HG02870 (cell line): Measurements from ENCODE around the gene SIK1.
"Not testable (repeated sequence)": the region's sequence is repeated elsewhere in the genome, so short reads cannot be mapped to it uniquely, and the experiment has no call there.

Experiments used
- ATAC-seq: cut with Tn5 transposase; IDR thresholded peaks from one replicate; pipeline ENCODE4 v1.9.1; 2021; ENCODE audit warnings: mild to moderate bottlenecking, moderate library complexity; ENCODE audit not compliant: unreplicated experiment

Gene SIK1

DNA sequence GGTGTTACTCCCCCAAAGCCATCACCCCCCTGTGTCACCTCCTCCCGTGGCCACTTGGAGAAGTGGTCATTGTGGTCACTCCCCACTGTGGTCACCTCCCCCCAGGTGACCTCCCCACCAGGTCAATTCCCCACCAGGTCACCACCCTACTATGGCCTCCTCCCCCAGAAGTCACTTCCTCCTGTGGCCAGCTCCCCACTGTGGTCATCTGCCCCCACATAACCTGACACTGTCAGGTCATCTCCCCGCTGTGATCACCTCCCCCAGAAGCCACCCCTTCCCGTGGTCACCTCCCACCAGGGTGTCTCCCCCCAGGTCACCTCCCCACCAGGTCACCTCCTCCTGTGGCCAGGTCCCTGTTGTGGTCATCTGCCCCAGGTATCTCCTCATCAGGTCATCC is 28.9 kb downstream of the SIK1 start:
- not testable (repeated sequence) for ATAC-seq

DNA sequence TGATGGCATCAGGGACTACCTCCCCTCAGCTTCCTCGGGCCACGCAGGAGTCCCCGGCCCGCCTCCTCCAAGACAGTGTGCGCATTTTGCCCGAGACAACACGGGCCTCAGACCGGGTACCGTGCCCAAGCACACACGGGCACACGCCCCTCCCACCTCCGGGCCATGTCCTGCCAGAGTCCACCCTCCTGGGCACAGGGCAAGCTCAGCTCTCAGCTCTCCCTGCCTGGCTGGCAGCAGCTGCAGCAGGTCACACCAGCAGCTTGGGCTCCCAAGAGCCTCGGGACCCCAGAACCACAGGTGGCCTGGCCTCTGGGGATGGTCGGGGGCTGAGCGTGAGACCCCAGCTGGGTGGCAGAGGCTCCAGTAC is 29.5 kb downstream of the SIK1 start:
- ATAC-seq: not testable (repeated sequence)

DNA sequence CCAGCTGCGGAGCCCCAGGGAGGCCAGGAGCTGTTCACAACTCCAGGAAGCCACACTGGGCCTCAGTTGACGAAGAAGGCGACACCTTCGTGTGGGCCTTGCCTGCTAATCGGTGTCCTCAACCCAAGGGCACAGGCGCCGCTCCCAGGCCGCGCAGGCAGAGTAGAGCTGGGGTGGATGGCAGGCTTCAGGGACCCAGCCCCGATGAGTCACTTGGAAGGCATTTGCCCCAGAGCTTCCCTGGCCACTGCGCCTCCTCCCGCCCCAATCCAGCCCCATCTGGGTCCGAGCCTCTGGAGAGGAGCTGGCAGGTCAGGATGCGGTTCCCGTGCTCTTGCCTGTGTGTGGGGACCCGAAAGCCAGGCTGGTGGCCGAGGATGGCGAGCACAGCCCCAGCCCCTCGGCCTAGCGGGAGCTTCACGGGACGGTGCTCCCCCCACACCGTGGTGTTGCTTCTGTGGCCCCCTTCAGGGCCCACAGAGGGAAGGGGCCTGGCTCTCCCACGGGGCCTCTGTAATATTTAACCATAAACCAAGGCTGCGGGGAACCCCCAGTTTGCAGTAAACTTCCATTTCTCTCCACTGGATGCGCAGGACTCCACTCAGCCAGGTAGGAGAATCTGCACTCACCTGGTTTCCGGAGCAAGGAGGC is 30.0 kb downstream of the SIK1 start:
- ATAC-seq: not testable (repeated sequence)

DNA sequence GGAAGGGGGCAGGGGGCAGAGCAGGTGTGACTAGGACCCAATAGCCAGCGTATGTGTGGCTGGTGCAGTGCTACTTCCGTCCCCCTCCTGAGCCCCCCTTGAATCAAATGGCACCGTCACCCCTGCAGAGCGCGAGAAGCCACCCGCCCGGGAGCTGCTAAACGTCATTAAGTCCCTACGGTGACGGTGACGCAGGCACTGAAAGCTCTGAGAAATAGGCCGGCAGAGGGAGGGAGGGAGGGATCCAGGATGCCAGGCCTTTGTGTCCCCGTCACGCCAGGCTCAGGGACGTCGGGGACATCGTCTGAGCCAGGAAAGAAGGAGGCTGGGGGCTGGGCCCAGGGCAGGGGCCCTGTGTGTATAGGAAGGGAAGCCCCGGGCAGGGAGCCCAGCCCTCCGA is 43.6 kb downstream of the SIK1 start:
- not testable (repeated sequence) for ATAC-seq

DNA sequence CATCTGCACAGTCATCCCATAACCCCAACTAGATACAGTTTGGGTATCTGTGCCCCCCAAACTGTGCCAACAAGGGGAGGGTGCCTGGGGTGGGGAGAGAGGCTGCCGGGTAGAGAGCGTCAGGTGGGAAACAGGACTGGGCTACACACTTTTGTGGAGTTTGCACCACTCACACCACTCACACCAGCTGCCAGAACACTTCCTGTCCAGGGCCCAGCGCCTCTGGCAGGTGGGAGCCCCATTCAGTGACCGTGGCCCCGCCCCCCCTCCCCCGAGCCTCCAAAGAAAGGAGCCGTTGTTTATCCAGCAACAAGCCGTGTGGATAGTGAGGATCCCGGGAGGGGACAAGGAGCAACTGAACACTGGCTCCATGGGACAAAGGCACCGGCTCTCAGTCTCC is 44.0 kb downstream of the SIK1 start:
- not testable (repeated sequence) for ATAC-seq

DNA sequence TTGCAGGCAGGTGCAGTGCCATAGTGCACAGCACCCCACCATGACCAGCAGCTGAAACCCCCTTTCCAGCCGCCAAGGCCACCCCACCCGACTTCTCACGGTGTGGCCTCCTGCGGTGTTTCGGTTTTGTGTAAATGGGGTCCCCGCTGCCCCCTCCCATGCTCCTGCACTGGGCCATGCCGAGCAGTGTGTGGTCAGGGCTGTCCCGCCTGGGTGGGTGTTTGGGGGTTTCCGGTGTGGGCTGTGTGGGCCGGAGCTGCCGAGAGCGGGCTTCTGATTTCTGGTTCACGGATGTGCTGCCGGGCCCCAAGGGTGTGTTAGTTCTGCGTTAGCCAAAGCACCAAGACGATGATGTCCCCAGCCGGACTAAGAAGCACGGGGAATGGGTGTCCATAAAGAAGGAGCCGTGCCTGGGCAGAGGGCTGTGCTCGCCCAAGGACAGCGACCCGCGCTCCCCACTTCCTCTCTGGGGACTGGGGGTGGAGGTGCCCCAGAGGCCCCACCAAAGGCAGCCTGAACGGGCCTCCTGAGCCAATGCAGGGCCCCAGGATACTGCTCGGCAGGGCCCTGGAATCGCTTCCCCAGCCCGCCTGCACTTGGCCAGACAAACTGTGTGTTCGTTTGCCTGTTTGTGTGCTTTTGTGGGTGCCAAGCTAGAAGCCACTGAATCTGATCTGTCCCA is 45.9 kb downstream of the SIK1 start:
- ATAC-seq: not testable (repeated sequence)

DNA sequence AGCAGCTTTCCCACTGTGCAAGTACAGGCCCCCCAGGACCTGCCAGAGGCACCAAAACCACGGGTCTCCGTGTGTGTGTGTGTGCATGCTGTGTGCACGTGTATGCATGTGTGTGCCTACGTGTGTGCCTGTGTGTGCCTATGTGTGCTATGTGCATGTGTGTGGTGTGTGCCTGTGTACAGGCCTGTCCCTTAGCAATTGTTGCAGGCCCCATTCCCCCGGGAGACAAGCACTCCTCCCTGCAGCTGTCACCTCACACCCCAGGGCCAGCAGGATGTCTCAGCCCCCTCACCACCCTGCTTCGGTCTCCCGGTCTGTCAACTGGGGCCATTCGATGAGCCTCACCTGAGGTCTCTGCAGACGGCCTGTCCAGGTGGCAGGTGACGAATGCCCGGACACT is 46.6 kb downstream of the SIK1 start:
- not testable (repeated sequence) for ATAC-seq

DNA sequence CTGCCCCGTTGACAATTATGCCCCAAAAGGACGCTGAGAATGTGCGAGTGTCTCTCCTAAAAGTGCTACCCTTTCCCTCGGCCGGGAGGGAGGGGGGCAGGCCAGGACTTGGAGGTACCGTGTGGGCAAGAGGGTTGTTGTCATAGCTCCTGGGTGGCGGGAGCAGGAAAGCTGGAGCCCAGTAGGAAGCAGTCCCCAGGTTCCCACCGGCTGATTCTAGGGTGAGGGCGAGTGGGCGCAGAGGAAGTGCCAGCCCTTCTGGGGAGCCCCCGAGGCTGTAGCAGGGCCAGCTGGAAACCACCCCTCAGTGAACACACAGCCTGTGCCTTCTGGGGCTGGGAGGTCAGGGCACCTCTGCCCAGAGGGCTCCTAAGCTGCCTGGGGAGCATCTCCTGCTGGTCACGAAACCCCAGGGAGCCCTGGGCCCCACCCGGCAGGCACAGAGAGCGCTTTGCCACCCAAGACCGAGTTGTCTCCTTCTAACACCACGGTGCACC is 47.3 kb downstream of the SIK1 start:
- ATAC-seq: not testable (repeated sequence)

DNA sequence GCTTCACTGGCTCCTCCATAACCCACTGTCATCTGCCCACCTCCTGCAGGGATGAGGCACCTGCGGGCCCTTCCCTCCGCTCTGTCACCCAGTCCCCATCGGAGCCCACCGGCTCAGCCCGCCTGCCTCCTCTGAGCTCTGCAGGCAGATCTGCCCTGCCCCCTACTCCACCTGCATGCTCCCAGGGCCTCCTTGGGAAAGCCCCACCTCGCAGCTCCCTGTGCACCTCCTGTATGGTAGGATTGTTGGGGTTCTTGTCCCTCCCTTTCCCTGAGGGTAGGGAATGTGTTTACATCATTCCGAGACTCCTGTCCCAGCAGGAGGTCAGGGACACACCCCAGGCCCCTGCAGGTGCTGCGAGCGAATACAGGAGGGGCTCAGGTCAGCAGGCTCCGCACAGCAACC is 50.5 kb downstream of the SIK1 start:
- ATAC-seq: no peak

DNA sequence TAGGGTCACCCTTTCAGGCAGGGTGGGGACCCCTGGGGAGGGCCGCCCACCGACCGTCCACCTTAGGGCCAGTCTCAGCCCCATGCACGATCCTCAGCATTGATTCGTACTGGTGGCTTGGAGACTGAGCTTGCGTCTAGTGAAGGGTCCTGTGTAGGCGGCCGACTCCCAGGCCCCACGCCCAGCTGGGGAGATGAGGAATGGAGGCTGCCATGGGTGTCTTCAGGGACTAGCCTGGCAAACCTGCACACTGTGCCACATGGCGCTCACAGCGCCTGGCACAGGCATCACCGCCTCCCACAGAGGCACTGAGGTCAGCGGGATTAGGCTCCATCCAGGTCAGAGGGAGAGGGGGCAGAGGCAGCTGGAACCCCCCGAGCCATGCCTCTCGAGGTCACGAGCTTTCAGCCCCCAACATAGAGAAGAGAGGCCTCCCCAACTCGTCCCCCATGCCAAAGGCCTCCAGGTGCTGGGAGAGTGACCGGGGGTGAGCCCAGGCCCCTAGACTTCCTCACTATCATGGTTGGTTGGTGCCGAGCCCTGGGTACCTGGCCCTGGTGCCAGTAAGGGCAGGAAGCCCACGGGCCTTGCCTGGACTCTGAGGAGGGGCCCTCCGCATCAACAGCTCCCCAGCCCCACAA is 51.0 kb downstream of the SIK1 start:
- ATAC-seq: no peak

DNA sequence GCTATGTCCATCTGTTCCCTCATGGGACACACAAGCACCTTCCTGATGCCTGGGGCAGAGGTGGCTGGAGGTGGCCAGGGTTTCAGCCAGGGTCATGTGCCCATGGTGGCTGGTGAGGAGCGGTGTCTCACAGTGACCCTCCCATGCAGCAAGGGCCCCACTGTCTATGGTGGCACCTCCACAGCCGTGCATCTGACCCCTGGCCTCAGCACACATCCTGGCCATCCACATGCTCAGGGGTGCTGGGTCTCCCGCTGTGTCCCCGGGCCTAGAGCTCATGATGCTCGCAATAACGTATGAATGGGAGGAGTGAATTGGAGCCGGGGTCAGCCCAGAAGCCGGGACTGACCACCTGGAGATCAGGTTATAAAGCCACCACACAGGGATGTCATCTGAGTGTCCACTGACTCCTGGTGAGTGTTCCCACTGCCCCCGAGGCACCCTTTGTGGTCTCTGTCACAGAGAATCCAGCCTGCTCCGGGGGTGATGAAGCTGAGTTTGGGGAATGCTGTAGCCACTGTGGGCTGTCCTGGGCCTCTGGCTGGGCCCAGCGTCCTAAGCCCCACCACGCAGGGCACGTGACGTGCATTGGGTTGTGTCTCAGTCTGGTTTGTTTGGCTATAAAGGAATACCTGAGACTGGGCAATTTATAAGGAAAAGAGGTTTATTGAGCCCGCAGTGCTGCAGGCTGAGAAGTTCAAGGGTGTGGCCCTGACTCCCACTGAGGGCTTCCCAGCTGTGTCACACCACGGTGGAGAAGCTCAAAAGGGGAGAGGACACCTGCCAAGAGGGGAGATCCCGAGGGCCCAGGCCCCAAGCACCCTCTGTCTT is 51.7 kb downstream of the SIK1 start:
- no peak for ATAC-seq

DNA sequence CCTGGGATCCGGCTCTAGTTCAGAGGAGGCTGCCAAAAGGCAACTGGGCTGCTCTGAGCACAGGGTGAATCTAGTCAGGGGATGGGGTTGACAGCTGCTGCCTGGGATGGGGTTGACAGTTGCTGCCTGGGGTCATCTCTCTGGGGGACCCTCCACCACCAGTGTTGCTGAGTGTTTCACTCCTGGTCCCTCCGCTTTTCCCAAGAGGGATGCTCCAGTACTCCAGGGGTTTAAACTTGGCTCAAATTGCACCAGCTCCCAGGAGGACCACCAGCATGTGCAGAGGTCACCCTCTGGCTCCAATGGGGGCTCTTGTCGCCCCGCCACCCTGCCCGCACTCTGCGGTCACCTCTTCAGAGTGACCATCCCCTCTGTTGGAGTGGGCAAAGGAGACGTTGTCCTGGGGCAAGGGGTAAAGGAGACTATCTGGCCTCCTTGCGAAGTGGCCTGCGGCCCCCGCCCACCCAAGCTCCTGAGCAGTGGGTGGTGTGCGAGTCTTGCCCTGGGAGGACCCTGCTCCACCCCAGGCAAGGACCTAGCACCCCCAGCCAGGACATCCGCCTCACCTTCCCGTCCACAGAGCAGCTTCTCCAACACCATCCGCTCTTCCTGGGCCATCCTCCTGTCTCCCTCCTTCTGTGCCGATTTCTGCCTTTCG is 52.6 kb downstream of the SIK1 start:
- ATAC-seq: no peak

DNA sequence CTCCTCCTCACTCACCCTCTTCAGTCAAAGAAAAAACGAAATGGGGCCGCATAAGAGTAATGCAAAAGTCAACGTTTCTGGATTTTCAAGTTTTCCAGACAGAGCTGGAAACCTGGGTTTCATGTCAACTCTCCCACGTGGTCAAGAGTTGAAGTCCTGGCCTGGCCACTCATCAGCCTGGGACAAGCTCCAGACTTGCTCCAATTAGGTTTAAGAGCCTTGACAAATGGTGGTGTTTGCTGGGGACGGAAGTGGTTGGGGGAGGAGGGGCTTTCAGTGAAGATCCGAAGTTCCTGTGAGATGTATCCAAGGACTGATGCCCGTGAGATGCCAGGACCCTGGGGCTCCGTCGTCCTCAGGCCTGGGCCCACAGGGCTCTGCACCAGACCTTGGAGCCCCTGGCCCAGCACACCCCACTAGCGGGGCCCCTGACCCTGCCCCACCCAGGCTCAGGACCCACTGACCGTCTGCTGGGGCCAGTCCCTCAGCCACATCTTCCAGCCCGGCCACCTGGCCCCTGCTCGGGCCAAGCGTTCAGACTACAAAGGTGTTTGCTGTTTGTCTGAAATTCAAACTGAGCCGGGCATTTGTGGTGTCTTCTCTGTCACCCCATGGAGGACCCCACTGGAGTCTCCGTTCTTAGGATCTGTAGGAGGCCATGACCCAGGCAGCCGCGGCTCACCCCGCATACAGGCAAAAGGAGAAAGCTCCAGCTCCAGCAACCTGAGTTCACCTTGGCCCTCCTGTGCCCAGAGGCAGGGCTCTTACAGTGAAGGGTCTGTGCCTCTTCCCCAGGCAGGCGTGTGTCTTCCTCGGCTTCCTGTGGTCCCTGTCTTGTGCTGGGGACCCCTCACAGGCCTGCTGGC is 53.3 kb downstream of the SIK1 start:
- ATAC-seq: no peak

DNA sequence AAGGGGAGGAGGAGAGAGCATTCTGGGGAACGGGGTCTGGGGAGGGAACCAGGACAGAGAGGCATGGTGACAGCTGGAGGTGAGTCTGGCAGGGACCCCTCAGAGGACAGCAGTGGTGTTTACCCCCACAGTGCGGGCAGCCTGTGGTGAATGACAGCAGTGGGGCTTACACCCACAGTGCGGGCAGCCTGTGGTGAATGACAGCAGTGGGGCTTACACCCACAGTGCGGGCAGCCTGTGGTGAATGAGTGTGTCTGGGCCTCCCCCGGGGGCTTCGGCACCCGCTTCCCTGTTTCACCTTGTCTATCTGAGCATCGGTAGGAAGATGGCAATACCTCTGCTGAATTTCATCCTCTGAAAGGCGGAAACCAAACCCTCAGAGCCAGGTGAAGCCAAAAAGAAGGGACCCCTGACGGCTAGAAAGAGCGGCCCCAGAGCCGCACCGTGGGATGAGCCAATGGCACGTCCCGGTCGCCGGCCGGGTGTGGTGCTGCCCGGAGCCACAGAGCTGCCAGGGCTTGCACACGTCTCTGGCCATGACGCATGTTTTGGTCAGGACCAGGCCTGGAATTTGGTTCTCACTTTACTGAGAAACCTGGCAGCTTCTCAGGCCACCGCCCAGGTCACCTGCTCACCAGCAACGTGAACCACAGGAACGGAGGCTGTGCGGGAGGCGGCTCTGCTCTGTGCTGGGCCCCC is 54.1 kb downstream of the SIK1 start:
- ATAC-seq: no peak

DNA sequence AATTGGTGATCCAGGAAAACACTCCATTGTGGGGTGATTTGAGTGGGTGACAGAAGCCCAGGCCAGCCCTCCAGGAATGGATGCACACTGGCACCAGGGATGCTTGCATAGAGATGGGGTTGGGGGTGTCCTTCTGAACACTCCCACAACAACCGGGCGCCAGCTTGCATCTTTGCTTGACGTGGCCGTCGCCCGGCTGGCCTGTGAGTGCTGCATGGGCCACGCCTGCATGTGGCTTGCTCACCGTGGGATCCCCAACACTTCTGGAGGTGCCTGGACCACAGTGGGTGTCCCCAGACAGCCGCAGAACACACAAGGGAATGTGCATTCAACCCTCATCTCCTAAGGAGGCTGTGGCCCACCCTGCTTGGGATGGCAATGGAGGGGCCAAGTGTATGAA is 55.1 kb downstream of the SIK1 start:
- no peak for ATAC-seq

DNA sequence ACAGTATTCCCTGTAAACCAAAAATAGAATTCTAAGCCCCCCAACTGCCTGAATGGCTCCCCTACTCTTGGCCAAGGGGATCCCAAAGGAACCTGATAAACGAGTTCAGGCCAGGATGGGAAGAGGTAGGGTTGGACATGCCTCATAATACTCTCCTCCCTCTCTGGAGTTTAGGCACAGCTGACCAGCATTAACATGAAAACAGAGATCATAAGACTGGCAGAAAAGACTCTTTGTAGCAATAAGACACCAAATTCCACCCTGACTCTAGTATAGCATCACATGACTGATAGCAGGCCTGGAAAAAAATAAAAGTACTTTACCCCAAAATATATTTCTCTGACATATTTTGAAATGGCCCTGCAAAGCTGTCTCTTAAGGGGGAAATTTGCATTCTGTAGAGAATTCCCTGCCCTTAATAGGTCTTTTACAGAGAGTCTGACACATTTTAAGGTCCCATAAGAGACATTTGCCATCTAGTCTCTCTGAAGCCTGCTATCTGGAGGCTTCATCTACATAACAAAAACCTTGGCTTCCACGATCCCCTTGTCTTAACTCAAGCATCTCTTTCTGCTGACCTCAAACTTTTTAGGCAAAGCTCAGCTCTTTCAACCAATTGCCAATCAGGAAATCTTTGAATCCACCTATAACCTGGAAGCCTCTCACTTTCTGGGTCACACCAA is 55.9 kb downstream of the SIK1 start:
- no peak for ATAC-seq

DNA sequence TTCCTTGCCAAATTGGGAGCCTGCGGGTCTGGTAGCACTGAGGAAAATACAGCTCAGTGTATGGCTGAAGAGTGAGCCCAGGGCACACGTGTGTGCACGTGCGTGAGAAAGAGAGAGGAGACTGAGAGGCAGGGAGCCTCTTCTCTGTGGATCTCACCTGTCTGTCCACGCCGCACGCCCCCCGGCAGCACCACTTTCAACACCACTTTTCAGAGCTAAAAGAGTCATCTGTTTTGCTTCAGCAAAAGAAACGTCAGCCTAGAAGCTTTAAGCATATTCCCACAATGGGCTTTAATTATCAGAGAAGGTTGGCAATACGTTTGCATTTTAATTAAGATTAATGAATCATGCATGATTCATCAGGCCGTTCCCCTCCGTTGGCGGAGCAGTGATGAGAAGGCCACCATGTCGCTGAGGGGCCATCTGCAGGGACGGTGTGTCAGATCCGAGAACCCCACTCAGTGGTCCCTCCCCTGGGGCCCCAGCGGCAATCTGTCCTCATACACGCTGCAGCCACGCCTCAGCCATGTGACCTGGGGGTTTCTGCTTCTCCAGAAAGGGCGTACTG is 56.8 kb downstream of the SIK1 start:
- ATAC-seq: no peak

DNA sequence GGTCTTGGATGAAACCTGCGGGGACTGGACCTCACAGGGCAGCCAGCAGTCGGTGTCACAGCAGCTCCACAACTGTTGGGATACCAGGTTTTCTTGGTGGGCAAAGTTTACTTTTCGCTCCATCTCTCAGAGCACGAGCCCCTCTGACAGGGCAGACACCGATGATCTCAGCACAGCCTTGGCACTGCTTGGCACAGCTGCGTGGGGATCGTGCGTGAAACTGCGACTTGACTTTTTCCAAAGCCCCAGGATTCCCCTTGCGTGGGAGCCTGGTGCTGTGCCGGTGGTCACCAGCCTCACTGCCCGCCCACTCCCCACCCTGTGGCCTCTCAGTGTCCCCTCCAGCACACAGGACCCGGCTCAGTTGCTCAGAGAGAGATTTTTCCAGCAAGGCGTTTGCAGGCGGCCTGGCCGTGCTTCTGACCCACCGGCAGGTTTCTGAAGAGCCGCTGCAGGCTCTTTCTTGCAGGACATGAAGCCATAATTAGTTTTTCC is 57.3 kb downstream of the SIK1 start:
- ATAC-seq: no peak
